Measurements from ENCODE around the gene HS3ST3A1. TPM values are rescaled to one million over a fixed set of nuclear protein-coding genes. Genes with fewer than 3 reads are reported as not detected.

HS3ST3A1 gene
- total and polyA plus RNA-seq, 2 of the 8 experiments (the other 6 are each of a cell fraction or from before 2014, with no cell fraction given): 5.4 to 5.7 TPM

DNA sequence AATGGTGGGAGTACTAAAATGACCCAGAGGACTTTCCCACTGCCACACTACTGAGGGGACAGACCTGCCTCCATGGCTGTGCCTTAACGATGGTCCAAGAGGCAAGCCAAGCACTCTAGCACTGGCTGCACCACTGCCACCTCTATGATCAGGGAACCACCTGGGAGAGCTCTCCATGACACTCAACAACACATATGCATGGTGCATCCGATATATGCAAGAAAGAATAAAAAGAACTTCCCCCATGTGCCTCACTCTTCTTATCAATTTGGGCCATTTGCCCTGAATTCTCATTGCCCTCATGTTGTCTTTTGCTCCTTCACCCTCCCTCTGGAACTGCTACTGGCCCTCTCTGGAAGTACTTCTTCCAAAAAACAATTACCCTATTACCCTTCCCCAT lies 99.5 kb downstream of the HS3ST3A1 start (continued):
- TF ChIP-seq, protein P1, sequence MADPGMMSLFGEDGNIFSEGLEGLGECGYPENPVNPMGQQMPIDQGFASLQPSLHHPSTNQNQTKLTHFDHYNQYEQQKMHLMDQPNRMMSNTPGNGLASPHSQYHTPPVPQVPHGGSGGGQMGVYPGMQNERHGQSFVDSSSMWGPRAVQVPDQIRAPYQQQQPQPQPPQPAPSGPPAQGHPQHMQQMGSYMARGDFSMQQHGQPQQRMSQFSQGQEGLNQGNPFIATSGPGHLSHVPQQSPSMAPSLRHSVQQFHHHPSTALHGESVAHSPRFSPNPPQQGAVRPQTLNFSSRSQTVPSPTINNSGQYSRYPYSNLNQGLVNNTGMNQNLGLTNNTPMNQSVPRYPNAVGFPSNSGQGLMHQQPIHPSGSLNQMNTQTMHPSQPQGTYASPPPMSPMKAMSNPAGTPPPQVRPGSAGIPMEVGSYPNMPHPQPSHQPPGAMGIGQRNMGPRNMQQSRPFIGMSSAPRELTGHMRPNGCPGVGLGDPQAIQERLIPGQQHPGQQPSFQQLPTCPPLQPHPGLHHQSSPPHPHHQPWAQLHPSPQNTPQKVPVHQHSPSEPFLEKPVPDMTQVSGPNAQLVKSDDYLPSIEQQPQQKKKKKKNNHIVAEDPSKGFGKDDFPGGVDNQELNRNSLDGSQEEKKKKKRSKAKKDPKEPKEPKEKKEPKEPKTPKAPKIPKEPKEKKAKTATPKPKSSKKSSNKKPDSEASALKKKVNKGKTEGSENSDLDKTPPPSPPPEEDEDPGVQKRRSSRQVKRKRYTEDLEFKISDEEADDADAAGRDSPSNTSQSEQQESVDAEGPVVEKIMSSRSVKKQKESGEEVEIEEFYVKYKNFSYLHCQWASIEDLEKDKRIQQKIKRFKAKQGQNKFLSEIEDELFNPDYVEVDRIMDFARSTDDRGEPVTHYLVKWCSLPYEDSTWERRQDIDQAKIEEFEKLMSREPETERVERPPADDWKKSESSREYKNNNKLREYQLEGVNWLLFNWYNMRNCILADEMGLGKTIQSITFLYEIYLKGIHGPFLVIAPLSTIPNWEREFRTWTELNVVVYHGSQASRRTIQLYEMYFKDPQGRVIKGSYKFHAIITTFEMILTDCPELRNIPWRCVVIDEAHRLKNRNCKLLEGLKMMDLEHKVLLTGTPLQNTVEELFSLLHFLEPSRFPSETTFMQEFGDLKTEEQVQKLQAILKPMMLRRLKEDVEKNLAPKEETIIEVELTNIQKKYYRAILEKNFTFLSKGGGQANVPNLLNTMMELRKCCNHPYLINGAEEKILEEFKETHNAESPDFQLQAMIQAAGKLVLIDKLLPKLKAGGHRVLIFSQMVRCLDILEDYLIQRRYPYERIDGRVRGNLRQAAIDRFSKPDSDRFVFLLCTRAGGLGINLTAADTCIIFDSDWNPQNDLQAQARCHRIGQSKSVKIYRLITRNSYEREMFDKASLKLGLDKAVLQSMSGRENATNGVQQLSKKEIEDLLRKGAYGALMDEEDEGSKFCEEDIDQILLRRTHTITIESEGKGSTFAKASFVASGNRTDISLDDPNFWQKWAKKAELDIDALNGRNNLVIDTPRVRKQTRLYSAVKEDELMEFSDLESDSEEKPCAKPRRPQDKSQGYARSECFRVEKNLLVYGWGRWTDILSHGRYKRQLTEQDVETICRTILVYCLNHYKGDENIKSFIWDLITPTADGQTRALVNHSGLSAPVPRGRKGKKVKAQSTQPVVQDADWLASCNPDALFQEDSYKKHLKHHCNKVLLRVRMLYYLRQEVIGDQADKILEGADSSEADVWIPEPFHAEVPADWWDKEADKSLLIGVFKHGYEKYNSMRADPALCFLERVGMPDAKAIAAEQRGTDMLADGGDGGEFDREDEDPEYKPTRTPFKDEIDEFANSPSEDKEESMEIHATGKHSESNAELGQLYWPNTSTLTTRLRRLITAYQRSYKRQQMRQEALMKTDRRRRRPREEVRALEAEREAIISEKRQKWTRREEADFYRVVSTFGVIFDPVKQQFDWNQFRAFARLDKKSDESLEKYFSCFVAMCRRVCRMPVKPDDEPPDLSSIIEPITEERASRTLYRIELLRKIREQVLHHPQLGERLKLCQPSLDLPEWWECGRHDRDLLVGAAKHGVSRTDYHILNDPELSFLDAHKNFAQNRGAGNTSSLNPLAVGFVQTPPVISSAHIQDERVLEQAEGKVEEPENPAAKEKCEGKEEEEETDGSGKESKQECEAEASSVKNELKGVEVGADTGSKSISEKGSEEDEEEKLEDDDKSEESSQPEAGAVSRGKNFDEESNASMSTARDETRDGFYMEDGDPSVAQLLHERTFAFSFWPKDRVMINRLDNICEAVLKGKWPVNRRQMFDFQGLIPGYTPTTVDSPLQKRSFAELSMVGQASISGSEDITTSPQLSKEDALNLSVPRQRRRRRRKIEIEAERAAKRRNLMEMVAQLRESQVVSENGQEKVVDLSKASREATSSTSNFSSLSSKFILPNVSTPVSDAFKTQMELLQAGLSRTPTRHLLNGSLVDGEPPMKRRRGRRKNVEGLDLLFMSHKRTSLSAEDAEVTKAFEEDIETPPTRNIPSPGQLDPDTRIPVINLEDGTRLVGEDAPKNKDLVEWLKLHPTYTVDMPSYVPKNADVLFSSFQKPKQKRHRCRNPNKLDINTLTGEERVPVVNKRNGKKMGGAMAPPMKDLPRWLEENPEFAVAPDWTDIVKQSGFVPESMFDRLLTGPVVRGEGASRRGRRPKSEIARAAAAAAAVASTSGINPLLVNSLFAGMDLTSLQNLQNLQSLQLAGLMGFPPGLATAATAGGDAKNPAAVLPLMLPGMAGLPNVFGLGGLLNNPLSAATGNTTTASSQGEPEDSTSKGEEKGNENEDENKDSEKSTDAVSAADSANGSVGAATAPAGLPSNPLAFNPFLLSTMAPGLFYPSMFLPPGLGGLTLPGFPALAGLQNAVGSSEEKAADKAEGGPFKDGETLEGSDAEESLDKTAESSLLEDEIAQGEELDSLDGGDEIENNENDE (IDR thresholded peaks at IDR 0.05; ENCODE audit: insufficient replicate concordance, low read length): no peak
- no peak for TF ChIP-seq TEAD4 (IDR thresholded peaks at IDR 0.05; ENCODE audit: low read depth, low read length)
- TF ChIP-seq CEBPB (IDR thresholded peaks at IDR 0.05; ENCODE audit: low read depth, low read length): no peak
- TF ChIP-seq SP1 (IDR thresholded peaks at IDR 0.05; ENCODE audit: low read depth, low read length): no peak
